ENCODE measurements around the gene ZNF268.
"Not testable (repeated sequence)": the region's sequence is repeated elsewhere in the genome, so short reads cannot be mapped to it uniquely, and the experiment has no call there.

The ZNF268 gene

DNA sequence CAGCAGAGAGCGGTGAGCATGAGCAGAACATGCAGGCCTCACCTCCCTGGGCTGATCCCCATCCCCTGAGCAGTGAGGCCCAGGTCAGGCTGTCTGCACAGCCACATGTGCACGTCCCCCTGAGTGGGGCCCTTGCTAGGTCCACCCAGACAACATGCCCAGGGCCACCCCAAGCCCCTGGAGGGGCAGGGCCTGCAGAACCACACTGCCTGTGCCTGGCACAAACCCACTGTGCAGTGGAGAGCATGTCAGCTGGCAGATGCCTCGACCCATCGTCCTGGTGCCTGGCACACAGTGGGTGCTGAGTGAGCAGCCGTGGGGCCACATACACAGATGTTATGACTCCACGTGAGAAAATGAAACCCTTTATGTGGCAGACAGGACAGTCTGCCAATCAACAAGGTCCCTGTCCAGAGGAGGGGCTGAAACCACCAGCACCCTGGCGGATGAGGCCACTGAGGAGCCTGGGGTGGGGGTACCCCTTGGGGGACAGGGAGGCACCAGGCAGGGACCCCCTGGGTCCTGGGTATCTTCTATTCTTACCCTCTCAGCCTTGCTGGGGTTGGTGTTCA lies 46.1 kb downstream of the ZNF268 start:
- DNase-seq (ENCODE audit: low spot score), result no peak

DNA sequence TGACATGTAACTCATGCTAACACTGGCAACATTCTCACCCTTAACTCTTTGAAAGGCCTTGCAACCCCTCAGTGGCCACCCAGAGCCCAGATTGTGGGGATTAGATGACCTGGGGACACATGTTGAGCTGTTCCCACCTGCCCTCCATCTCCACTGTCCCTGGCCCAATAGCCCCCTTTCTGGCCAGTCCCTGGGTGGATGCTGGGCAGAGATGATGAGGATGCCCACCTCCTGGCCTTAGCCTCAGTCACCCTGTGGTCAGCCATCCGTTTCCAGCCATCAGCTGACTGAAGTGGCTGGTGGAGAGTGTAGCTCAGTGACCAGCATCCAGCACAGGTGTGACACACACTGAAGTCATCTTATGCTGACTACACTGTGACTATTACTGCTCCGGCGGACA lies 49.7 kb downstream of the ZNF268 start:
- no peak for DNase-seq (ENCODE audit: low spot score)

DNA sequence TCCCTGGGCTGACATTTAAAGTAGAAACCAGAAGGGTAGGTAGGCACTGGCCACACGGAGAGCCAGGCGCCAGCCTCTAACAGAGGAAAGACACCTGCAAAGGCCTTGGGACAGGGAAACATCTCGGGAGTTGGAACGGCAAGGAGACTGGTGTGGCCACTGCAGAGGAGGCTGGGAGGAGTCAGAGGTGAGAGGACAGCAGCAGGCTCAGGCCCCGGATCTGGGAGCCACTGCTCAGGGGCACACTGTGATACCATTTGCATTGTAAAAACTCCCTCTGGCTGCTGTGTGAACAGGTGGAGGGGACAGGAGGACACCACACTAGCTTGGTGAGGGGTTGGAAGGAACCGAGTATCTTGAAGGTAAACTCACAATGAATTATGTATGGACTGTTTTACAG lies 51.7 kb downstream of the ZNF268 start:
- DNase-seq (ENCODE audit: low spot score), result no peak

GRCh38 chr12:133233993-133234564 lies 52.8 kb downstream of the ZNF268 start:
- DNase-seq (ENCODE audit: low spot score), result no peak

GRCh38 chr12:133234971-133235370 lies 53.7 kb downstream of the ZNF268 start:
- no peak for DNase-seq (ENCODE audit: low spot score)

GRCh38 chr12:133235401-133236112 lies 54.3 kb downstream of the ZNF268 start, which contains the start of gene ANHX:
ANHX (minus strand) TSS chr12:133235877; CDS start chr12:133234356, 1,521 bp downstream.
- DNase-seq (ENCODE audit: low spot score), result no peak

DNA sequence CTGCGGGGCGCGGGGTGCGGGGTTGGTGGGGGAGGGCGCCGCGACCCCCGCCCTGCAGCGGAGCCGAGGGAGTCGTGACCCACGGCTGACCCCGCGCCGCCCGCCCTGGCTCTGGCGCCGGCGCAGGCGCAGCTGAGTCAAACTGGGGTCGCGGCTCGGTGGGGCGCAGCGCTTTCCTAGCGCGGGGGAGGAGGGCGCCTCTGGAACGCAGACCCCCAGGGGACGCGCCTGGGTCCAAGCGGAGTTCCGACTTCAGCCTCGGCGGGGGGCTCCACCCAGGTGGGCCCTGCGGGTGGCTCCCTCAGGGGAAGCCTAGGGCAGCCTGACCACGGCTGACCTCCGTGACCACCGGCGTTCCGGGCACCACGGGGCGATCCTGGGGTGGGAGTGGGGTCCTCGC lies 54.8 kb downstream of the ZNF268 start:
- no peak for DNase-seq (ENCODE audit: low spot score)

DNA sequence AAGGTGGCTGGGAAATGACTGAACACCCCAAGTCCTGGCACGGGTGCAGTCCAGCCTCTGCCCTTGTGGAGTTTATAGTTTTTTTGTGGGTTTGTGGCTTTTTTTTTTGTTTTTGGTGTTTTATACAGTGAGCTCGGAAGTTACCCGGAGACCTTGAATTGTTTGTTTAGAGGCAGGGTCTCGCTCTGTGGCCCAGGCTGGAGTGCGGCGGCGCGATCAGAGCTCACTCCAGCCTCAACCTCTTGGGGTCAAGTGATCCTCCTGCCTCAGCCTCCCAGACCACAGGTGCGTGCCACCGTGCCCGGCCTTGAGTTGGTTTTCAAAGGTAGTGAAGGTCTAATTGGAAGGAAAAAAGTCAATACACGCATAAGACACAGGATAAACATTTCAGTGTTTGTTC lies 55.3 kb downstream of the ZNF268 start:
- no peak for DNase-seq (ENCODE audit: low spot score)

- no peak for DNase-seq (ENCODE audit: low spot score)
These were observed 70.4 kb downstream of the ZNF268 start for GRCh38 chr12:133251732-133252131.

DNA sequence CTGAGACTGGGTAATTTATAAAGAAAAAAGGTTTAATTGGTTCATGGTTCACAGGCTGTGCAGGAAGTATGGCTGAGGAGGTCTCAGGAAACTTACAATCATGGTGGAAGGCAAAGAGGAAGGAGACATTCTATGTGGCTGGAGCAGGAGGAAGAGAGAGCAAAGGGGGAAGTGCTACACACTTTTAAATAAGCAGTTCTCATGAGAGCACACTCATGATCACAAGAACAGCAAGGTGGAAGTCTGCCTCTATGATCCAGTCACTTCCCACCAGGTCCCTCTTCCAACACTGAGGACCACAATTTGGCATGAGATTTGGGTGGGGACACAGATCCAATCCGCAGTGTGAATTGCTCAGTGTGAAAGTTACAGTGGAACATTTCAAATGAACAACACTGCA lies 74.5 kb downstream of the ZNF268 start:
- not testable (repeated sequence) for DNase-seq (ENCODE audit: low spot score)

DNA sequence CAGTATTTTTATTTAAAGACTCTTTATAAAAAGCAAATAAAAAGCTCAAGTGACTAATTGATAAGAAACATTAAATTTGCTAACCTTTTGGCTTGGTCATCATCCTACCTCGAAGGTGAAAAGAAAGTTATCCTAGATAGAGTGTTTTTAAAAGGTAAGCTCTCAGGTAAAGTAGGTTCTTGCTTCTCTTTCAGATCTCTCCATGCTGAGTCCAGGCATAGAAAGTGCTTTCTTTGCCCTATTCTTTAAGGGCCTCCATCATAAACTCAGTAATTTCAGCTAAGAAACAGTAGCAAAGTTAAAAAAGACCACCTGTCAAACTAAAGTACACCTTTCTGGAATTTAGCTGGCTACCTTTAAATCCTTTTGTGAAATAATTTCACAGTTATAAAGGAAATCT lies 75.0 kb downstream of the ZNF268 start:
- no peak for DNase-seq (ENCODE audit: low spot score)

DNA sequence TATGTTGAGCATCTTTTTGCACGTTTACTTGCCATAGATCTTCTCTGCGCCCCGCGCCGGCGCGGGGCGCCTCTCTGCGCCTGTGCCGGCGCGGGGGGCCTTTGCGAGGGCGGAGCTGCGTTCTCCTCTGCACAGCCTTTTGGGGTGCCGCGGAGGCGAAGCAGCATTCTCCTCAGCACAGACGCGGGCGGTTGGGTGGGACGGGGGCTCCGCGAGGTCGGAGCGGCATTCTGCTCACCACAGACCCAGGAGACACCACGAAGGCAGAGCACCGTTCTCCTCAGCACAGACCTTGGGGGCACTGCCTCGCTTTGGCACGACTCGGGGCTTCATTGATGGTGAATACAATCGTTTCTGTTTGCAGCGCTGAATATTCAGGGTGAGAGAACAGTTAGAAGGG lies 82.9 kb downstream of the ZNF268 start:
- DNase-seq (ENCODE audit: low spot score), result no peak
